ENCODE data around the gene C2CD4A. TPM values are rescaled to one million over a fixed set of nuclear protein-coding genes. Genes with fewer than 3 reads are reported as not detected.

C2CD4A gene
- total RNA-seq, 1 donor: under 0.01 TPM

DNA sequence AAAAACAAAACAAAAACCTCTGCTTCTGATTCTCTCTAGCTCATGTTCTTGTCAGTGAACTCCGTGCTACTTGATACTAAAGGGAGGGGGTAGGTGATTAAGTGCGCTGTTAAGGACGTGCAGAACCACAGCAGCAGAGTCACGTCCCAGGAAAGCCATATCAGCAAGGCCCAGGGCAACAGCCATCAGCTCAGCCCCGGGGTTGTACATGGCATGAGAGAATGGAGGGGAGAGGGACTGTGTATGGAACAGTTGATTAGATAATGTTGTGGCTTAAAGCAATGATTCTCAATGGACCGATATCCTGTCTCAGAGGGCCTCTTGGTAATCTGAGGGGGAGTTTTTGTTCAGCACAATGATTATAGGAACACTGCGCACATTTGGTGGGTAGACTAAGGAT lies 27.6 kb downstream of the C2CD4A start:
- peak in 2 of 3 donors; percentile 13 to 51 for DNase-seq (ENCODE audit: low read depth in 2 of 3, low spot score in 2 of 3)

DNA sequence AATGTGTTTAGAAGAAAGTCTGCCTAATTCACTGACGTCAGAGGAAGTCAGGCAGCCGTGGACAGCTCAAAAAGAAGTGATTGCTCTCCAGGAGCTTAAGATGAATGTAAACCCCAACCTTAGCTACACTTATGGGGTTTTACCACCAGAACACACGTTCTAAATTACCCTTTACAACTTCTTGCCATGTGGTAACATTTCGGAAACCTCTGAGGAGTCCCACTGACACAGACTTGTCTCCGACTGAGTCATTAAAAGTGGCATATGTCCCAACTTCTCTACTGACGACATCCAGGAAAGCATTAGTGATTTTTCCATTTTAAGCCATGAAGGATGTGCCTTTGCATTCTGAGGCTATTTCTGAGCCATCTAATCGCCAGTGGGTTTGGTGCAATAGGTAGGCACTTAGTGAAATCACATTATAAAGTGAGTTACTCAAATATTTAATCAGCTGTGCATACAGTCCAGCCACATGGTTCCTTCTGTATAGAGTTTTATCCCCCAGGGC lies 32.4 kb downstream of the C2CD4A start:
- DNase-seq (ENCODE audit: low read depth in 2 of 3, low spot score in 2 of 3): no peak

DNA sequence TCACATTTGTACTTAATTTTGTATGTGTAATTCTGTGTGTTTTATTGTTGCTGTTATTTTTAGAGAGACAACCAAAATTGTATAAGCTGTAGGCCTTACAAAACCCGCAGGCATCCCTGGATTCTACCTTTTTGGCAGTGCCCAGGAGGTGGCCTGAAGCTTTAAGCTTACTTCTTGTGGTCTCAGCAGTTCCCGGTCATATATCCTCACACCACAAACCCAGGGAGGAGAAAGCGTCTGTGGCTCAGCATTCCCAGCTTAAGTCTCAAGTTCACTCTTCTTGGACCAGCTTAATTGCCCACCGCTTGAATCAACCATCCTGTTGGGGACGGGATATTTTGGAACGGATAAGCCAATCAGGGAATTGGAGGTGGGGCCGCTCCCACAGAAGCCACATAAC lies 36.7 kb downstream of the C2CD4A start:
- no peak for DNase-seq (ENCODE audit: low read depth in 2 of 3, low spot score in 2 of 3)

DNA sequence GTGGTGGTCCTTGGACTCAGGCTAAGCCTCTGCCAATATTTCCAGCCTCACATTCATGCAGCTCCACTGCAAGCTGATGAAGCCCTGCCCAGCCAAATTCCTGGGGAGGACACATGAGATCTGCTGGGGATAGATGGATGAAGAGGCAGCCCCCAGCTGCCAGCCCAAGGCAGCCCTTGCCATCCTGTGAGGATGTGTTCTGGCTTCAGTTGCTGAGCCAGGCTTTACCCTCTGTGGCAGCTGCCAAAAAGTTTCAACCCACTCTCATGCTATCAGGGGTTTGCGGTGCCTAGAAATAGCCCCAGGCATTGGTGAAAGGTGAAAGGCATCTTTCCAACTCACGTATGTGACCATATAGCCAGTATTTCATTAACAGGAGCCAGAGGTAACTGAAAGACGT lies 37.6 kb downstream of the C2CD4A start:
- no peak for DNase-seq (ENCODE audit: low read depth in 2 of 3, low spot score in 2 of 3)

DNA sequence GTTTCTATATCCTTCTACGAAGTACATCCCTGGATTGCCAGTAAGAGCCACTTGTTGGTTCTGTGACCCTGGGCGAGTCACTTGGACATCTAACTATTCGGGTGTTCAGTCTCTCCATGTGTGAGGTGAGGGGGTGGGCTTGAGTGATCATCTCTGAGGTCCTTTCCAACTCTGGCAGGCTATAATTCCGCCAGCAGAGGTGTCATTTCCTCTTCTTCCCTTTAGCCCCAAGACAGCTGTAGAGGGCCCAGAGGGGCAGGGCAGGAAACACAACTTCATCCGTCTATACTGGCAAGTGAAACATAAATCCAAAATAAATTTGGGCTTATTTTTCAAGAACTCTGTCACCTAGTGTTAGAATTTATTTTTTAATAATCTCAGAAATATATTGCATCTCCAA lies 38.1 kb downstream of the C2CD4A start:
- DNase-seq (ENCODE audit: low read depth in 2 of 3, low spot score in 2 of 3): no peak

DNA sequence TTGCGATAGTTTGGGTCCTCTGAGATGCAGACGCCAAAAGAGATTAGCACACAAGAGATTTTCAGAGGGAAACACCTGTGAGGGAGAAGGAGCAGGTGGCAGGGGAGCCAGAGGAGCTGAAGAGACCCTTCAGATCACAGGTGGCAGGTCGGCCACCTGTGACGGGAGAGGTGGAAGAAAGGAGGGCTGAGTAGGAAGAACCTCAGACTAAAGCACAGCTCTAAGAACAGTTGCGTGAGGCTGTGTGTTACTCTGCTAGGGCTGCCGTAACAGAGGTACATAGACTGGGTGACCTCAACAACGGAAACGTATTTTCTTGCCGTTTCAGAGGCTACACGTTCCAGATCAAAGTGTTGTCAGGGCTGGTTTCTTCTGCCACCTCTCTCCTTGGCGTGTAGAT lies 38.5 kb downstream of the C2CD4A start:
- no peak for DNase-seq (ENCODE audit: low read depth in 2 of 3, low spot score in 2 of 3)

DNA sequence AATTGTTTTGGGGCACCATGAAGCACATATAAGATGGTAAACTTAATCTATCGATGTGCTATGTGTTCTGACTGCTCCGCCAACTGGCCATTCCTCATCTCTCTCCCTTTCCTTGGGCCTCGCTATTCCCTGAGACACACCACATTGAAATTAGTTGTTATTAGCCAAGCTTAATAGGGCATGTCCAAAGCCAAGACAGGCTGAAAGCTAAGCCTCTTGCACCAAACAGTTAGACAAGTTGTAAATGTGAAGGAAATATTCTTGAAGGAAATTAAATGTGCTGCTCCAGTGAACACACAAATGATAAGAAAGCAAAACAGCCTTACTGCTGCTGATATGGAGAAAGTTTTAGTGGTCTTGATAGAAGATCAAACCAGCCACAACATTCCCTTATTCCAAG lies 39.3 kb downstream of the C2CD4A start:
- DNase-seq (ENCODE audit: low read depth in 2 of 3, low spot score in 2 of 3): no peak

DNA sequence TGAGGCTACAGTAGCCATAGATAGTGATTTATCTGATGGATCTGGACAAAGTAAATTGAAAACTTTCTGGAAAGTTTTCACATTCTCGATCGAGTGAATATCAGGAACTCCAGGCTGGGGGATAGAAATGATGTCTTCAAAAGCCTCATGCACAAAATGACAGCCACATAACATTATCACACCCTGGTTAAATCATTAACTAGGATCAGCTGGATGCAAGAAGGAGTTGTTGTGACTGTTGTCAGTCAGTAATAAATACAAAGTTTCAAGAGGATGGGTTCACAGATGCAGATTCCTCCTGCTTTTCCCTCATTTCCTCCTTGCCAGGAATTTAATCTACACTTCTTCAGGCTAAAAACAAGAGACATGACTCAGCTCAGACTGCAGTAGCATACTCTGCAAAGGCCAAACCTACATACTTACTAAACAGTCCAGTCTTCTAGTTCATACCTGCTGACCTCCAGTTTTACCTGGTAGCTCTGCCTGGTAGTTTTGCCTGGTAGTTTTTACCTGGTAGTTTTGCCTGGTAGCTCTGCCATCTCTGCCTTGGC lies 40.9 kb downstream of the C2CD4A start:
- no peak for DNase-seq (ENCODE audit: low read depth in 2 of 3, low spot score in 2 of 3)

DNA sequence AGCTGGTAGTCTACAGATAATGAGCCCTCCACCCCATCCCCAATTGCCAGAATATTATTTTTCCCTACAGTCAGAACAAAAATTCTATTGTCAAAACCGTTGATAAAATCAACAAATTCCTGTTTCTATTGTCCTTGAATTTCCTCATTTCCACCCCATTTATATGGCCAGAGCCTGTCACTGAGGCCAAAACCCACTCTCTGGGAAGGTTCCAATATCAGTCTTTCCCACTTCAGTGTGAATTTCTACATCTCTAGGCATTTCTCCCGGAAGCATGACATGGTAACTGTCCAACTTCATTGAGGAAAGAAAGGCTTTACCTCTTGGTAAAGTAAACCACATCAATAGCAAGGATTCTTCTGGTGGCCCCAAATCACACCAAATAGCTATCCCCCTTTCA lies 41.6 kb downstream of the C2CD4A start:
- no peak for DNase-seq (ENCODE audit: low read depth in 2 of 3, low spot score in 2 of 3)

DNA sequence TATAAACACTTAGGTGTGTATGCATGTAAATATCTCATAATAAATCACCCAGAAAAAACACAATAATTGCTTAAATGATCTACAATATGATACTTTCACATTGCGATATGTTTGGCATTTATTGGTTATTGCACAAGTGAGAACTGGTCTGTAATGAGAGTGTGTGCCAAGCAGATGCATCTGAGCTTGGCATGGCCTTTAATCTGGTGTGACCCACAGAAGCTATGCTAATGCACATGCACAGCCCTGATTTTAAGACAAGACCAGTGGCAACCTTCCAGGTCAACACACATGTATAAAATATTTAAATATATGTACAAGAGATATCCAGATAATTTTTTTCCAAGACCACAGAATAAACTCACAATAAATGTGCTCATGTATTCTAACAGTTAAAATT lies 42.7 kb downstream of the C2CD4A start:
- DNase-seq (ENCODE audit: low read depth in 2 of 3, low spot score in 2 of 3): no peak

DNA sequence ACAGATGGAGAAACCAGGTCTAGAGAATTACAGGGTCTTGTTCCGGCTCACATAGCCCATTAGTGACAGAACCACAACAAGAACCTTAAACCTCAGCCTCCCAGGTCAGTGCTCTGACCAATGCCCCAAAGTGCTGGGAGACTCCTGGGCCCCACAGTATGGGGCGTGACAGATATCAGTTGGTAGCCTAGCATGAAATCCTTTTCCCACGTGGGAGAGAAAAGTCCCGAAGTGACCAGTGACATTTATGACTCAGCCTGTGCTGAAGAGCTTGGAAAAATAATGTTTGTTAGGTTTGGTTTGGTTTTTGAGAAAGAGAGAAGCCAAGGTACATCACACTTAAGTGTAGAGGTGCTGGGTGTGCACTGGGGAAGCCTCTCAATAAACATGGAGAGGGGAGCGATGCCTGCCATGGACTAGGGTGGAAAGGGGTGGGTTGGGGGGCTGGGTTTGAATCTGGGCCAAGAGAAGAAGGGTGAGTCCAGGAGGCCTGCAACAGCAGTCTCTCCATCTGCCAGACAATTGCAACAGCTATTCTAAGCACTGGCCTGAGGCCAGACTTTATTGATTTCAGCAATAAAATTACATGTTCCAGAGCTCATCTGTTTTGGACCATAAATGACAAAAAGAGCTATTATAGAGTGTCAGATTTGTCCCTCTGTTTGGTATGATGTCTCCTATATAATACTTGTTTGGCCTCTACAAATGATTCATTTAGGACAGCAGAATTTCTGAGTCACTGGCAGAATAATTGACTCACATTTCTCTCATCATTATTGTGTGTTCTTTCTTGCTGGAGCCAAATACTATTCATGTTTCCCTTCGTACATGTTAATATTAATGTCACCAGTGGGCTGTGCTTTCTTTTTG lies 43.4 kb downstream of the C2CD4A start:
- no peak for DNase-seq (ENCODE audit: low read depth in 2 of 3, low spot score in 2 of 3)

DNA sequence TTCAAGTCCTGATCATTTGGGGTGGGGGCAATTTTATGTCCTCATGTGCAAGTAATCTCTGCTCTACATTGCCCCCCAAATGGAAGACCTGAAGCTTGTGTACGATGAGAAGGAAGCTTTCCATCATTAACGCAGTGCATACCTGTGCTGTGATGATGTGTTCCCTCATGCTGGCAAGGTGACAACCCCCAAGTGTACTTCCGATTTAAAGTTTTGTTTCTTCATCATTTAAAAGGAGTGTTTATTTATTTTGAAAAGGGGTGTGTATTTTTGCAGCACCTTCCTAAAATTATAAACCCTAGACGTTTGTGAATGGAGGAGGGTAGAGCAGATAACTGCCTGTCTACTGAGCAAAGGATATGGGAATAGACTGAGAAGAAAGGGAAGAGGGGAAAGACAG lies 45.3 kb downstream of the C2CD4A start:
- no peak for DNase-seq (ENCODE audit: low read depth in 2 of 3, low spot score in 2 of 3)

DNA sequence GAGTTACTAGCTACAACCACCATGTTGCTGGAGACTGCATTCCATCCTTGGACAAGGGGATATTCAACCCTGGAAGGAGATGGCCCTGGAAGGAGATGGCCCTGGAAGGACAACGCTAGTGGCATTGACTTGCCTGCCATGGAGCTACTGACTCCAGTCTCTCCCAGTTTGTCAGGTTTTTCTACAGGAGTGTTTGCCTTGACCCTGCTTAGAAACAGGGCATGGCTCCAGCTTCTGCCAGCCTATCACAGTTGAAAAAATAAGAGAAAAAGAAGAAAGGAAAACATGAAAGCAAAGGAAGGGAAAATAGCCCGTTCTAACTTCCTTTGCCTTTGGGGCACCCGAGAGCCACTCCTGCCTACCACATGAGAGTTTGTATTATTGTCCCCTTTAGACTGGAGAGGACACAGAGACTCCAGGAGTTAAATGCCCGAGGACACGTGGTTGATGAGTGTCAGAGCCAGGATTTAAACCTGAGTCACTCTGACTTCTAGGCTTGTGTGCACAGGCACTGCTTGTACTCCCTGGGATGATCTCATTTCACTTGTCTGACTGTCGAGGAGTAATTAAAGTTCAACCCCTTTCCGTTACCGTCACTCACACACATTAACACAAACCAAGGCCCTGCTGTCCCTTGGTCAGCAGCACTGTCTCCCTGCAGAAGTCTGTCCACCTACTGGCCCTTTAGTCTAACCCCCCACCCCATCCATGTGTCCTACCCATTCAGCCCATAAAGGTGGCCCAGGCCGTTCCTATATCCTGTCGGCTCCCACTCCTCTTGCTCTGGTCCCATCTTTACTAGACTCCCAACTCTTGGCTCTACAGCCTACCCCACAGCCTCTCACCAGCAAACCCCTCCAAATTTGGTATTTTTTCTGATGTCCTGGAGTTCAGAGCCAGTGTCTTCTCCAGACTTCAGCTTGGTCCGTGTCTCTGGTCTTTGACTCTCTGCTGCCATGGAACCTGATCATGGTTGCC lies 46.1 kb downstream of the C2CD4A start:
- DNase-seq (ENCODE audit: low read depth in 2 of 3, low spot score in 2 of 3): no peak

DNA sequence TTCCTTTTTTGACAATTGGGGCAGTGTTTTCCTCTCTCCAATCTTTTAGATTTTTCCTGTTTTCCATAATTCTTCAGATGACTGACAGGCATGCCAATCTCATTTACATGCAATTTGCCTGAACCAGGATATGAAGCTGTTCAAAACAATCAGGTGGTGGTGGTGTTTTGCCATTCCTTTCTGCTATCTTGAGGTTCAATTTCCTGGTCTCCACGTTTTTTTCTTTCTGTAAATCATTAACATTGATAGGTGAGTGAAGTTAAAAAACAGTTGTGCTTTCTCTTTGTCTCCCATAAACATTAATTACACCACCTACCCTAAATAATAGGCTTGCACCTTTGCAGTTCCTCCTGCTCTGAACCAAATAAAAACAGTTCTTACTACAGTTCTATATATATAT lies 49.1 kb downstream of the C2CD4A start:
- no peak for DNase-seq (ENCODE audit: low read depth in 2 of 3, low spot score in 2 of 3)

DNA sequence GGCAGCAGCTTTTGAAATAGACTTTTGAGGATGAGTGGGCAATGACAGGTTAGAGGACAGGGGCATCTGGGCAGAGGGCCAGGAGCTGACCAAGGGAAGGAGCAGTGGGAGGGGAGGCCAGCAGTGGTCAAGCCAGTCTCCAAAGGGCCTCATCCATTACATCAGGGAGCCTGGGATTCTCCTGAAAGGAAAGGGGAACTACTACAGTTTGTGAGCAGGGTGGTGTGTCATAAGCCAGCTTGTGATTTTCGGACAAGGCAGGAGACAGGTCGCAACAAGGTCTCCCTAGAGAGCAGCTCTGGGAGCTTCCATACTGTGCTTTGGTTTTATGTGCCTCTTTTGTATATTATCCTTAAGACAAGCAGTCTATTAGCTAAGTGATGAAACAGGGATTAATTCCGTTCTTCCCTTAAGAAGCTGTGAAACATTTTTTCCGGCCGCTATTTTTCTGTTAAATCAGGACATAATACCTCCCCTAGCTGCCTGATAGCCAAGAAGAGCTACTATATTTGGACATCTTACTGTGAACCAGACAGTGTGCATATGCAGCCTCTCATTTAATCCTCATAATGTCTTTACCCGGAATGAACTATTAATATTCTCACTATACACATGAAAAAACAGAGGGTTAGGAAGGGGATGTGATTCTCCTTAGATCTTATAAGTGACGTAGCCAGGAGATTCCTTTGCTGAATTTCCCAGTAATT lies 51.9 kb downstream of the C2CD4A start:
- DNase-seq (ENCODE audit: low read depth in 2 of 3, low spot score in 2 of 3): no peak

DNA sequence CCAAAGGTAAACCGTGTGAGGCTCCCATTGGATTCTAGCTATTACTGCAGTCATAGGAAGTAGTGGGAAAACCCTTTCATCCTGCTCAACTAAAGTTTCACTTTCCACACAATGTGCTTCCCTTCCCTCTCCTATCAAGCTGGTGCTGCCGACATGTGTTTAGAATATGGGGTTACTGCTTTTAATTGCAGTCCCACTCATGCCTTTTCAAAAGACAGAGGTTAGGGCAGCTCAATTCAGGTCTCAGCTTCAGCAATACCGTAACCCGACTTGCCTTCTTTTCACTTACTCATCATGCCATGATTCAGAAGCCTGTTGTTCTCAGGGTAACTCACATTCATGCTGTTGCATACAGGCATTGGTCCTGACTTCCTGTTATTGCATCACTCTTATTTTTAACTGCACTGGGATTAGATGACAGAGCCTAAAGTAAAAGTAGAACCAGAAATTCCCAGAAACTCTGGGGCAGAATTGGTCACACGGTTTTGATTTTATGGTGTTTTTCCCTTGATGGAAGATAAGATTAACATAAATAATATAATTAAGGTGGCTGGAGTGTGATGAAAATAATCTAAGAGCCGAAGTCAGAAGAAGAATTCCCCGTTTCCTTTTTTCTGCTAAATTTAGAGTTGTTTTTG lies 52.6 kb downstream of the C2CD4A start:
- peak in 2 of 3 donors; percentile 60 to 64 for DNase-seq (ENCODE audit: low read depth in 2 of 3, low spot score in 2 of 3)

DNA sequence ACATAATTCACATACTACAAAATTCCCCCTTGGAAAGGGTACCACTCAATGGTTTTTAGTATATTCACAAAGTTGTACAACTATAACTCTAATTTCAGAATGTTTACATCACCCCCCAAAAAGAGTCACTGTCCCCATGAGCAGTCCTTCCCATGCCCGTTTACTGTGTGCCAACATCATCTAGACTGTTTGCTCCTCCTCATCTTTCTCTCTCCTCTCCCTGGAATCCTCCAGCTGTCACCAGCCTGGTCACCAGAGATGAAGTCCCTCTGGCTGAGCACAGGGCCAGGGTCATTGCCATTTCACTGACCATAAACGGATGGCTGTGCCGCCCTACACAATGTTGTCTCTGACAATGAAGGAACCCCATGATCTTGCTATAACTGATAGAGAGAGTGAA lies 53.1 kb downstream of the C2CD4A start:
- no peak for DNase-seq (ENCODE audit: low read depth in 2 of 3, low spot score in 2 of 3)

Measured in hematopoietic multipotent progenitor cell (in vitro differentiated cells).